ENCODE measurements around the gene EIF2AK3.
"Not testable (repeated sequence)": the region's sequence is repeated elsewhere in the genome, so short reads cannot be mapped to it uniquely, and the experiment has no call there.

The EIF2AK3 gene

GRCh38 chr2:88596141-88596830 lies 31.0 kb downstream of the EIF2AK3 start:
- no peak for DNase-seq (ENCODE audit: low spot score)

DNA sequence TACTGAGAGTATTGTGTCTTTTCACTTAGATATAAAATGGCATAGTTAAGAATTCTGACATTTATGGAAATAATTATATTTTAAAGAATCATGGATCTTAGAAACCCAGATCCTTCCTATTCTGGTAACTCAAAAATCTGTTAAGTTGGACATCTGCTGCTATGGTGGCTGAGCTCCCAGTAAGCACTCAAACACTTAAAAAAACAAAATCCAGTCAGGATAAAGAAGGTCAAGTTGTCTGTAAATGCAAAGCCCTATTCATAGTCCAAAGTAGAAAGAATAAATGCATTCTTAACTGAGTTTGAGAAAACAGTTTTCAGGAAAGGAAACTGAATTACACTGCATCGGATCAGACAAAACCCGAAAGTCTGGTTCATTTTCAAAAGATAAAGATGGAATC lies 35.6 kb downstream of the EIF2AK3 start:
- DNase-seq (ENCODE audit: low spot score), result no peak

- DNase-seq (ENCODE audit: low spot score), result peak; percentile 72
Observed at GRCh38 chr2:88590998-88591613, 36.2 kb downstream of the EIF2AK3 start.

DNA sequence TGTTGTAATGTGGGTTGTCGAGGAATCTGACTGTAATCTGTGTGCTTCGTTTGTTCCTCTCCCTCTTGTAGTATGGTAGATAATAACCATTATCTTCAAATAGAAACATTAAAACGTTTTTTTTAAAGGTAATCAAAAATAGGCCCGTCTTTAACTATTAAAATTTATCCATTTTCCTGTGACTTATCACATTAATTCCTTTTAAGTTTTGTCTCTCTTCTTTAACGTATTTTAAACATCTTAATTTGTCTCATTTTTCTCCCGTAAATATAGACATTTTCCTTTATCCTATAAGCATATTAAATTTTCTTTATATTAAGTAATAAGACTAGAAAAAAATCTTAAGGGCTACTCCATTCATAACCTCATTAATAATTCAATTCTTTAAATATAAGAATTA lies 41.3 kb downstream of the EIF2AK3 start:
- DNase-seq (ENCODE audit: low spot score), result no peak

DNA sequence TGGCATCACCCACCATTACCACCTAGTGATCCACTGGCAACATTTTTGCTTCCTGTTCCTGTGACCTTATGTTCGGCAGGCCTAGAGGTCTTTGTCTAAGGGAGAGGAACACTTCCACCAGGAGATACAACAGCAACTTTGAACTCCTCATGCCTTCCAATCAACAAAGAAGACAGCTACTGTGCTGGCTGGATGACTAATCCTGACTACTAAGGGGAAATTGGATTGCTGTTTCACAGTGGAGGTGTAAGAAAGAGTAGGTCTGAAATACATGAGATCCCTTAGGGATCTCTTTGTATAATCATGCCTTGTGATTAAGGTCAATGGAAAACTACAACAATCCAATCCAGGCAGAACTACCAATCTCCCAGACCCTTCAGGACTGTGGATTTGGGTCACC lies 45.2 kb downstream of the EIF2AK3 start:
- no peak for DNase-seq (ENCODE audit: low spot score)

- DNase-seq (ENCODE audit: low spot score), result no peak
Observed at GRCh38 chr2:88580088-88580487, 47.2 kb downstream of the EIF2AK3 start.

DNA sequence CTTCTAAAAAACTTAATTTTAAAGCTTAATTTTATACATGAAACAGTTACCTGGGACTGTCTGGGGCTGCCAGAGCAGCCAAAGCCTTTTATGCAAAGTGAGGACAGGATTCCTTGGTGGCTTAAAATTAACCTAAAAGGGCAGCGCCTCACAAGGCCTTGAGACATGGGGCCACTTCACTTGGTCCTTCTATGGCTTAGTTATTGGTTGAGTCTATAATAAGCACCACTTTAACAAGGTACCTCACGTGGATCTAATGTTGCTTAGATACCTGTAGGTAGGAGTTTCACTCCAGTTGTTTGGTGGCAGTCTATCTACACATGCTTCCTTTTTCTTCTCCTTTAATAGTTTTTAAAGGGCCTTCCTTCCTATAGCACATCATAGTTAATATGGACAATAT lies 51.6 kb downstream of the EIF2AK3 start:
- DNase-seq (ENCODE audit: low spot score), result no peak

GRCh38 chr2:88575051-88575450 lies 52.2 kb downstream of the EIF2AK3 start:
- DNase-seq (ENCODE audit: low spot score), result no peak

GRCh38 chr2:88574445-88574844 lies 52.8 kb downstream of the EIF2AK3 start:
- no peak for DNase-seq (ENCODE audit: low spot score)

DNA sequence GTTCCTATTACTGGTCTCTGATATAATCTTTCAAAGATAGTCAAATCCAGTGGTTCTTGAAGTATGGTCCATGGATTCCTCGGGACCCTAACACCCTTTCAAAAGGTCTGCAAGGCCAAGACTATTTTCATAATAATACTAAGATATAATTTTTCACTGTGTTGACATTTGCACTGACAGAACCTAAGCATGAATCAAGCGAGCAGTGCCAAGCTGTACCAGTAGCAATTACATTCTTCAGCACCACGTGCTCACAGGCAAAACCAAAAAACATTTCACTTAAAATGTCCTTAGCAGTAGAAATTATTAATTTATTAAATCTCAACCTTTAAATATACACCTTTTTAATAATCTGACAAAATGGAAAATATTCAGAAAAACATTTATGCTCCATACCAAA lies 59.1 kb downstream of the EIF2AK3 start:
- no peak for DNase-seq (ENCODE audit: low spot score)

GRCh38 chr2:88564402-88564801 lies 62.9 kb downstream of the EIF2AK3 start:
- DNase-seq (ENCODE audit: low spot score), result no peak

GRCh38 chr2:88563129-88563528 lies 64.1 kb downstream of the EIF2AK3 start:
- DNase-seq (ENCODE audit: low spot score), result no peak

- no peak for DNase-seq (ENCODE audit: low spot score)
Observed at GRCh38 chr2:88561646-88562388, 65.4 kb downstream of the EIF2AK3 start.

DNA sequence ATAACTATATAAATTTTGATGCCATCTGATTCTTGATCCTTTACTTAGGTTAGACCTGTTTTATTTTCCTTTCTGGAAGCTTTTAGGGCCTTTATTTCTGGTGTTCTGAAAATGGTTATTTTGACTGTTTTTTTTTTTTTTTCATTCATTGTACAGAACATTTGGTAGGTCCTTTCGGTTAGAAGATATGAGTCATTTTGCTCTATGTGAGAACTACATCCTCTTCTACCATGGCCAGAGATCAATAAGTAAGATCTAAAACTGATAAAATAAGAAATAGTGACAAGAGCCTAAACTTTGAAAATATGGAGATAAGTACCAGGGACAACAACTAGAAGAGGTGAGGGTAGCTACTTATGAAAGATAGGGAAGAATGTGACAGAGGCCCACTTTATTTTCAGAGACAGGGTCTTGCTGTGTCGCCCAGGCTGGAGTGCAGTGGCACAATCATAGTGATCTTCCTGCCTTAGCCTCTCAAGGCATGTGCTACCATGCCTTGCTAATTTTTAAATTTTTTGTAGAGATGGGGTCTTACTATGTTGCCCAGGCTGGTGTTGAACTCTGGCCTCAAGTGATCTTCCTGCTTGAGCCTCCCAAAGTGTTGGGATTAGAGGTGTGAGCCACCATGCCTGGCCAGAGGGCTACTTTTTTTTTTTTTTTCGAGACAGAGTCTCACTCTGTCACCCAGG lies 66.5 kb downstream of the EIF2AK3 start:
- no peak for DNase-seq (ENCODE audit: low spot score)

DNA sequence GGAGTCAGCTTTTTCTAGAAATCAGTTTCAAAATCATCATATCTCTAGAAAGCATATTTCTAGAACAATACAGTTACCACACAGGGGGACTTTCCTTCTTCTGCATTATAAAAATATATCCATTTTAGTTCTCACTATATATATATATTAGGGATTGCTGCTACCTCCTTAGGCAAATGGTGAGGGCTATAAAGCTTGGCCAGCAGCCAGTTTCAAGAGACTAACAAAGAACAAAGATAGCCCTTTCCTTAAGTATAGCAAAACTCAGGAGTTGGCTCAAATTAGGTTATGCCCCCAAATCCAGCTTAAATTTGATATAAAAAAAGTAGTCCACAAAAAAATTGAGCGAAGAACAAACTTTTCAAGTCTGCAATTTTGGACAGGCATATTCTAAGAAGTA lies 70.0 kb downstream of the EIF2AK3 start:
- DNase-seq (ENCODE audit: low spot score), result no peak

GRCh38 chr2:88556026-88556425 lies 71.2 kb downstream of the EIF2AK3 start:
- DNase-seq (ENCODE audit: low spot score), result no peak

- no peak for DNase-seq (ENCODE audit: low spot score)
Observed at GRCh38 chr2:88554189-88554588, 73.1 kb downstream of the EIF2AK3 start.

DNA sequence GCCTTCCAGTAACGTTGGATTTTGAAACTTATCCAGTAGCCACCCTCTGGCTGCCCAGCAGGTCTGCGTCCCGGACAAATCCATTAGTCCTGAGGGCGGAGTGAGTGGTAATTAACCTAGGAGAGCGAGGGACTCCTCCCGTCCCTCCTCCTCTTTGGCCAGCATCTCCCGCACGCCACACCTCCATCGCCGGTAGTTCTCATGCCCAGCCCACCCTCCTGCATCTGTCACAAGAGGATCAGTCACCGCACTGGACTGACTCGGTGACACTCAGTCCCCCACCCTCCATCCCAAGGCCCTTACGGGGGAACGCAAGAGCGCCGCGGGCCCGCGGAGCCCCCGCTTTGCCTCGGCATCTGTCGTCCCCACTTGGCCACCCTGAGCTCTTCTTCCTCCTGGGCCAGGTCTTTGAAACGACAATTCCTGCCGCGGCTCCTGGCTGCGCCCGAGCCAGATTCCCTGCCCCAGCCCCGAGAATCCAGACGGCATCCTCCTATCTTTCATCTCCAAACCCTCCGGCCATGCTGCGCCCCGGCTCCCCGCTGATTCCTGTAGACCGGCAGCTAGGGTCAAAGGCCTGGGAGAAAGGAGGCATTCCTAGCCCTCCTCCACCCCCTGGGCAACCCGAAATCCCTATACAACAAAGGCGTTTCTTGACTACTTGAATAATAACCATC lies 77.5 kb downstream of the EIF2AK3 start:
- DNase-seq (ENCODE audit: low spot score), result peak; percentile 36

DNA sequence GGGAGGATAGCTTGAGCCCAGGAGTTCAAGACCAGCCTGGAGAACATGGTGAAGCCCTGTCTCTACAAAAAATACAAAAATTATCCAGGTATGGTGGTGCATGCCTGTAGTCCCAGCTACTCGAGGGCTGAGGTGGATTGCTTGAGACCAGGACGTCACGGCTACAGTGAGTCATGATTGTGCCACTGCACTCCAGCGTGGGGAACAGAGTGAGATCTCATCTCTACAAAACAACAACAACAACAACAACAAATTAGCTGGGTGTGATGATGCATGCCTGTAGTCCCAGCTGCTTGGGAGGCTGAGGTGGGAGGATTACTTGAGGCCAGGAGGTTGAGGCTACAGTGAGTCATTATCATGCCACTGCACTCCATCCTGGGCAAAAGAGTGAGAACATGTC lies 81.0 kb downstream of the EIF2AK3 start:
- not testable (repeated sequence) for DNase-seq (ENCODE audit: low spot score)

DNA sequence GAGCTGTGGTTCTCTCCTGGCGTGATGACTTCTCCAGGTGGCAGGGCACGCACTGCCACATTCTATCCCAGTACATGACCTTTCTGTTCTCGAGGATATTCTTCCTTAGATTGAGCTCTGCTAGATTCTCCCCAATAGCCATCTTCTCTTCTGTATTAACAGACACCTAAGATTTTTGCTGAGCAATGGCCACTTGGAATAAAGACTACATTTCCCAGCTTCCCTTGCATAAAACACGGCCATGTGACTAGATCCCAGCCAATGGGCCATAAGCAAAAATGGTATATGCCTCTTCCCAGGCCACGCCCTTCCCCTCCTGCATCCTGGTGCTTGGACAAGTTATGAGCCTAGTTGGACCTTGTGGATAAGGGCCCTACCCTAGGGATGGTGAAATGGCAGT lies 82.1 kb downstream of the EIF2AK3 start:
- peak; percentile 31 for DNase-seq (ENCODE audit: low spot score)

- DNase-seq (ENCODE audit: low spot score), result no peak
Observed at GRCh38 chr2:88543541-88544057, 83.7 kb downstream of the EIF2AK3 start.

DNA sequence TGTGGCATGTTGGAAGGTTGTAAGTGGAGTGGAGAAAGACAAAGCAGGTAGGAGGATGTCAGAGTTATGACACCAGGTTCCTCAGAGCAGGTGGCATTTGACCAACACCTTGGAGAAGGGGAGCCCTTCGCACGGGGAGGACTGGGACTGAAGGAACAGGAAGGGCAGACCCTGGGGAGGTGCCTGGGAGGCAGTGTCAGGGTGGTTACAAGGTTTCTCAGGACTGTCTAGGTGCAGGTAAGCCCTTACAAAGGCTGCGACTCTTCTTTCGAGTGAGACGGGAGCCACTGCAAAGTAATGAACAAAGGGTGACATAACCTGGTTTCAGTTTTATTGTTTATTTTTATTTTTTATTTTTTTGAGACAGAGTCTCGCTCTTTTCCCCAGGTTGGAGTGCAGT lies 84.6 kb downstream of the EIF2AK3 start:
- DNase-seq (ENCODE audit: low spot score), result no peak
